ENCODE results near the gene ZFYVE1.
"Not testable (repeated sequence)": the region's sequence is repeated elsewhere in the genome, so short reads cannot be mapped to it uniquely, and the experiment has no call there.

ZFYVE1 gene

DNA sequence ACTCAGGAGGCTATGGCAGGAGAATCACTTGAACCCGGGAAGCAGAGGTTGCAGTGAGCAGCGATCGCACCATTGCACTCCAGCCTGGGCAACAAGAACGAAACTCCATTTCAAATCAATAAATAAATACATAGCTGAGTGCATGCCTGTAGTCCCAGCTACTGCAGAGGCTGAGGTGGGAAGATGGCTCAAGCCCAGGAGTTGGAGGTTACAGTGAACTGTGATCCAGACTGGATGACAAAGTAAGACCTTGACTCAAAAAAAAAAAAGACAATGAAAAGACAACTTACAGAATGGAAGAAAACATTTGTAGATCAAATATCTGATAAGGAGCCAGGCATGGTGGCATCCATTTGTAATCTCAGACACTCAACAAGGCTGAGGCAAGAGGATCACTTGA lies 27.6 kb downstream of the ZFYVE1 start:
- no peak for DNase-seq

DNA sequence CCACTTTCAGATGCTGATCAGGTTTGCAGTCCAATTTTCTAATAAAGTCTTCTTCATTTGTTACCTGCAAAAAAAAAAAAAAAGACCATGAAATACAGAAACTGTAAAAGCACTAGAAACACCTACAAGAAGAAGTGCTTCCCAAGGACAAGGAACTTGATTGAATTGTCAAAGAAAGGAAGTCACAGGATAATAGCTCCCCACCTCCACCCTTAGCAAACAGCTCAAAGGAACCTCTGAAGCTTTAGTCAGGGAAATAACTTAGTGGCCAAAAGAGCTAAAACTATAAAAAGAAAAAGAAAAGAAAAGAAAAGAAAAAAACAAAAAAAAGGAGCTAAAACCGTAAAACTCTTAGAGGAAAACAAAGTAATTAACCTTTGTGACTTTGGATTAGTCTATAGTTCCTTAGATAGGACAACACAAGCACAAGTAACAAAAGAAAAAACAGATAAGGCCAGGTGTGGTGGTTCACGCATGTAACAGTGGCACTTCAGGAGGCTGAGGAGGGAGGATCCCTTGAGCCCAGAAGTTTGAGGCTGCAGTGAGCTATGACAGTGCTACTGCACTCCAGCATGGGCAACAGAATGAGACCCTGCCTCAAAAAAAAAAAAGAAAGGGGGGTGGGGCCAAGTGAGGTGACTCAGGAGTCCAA lies 28.5 kb downstream of the ZFYVE1 start:
- no peak for DNase-seq

GRCh38 chr14:72996916-72997315 lies 30.0 kb downstream of the ZFYVE1 start:
- no peak for DNase-seq

DNA sequence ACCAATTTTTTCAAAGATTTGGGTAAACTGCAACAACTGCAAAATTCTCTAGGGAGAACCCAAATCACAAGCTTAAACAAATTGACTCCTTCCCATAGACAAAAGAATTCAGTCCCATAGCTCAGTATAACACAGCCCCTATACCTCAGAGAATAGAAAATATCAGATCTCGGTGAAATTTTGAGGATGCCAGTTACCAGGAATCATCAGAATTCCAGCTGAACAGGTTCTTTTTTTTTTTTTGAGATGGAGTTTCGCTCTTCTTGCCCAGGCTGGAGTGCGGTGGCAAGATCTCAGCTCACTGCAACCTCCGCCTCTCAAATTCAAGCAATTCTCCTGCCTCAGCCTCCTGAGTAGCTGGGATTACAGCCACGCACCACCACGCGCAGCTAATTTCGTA lies 36.7 kb downstream of the ZFYVE1 start:
- no peak for DNase-seq

GRCh38 chr14:72986857-72987256 lies 40.0 kb downstream of the ZFYVE1 start:
- DNase-seq: no peak

DNA sequence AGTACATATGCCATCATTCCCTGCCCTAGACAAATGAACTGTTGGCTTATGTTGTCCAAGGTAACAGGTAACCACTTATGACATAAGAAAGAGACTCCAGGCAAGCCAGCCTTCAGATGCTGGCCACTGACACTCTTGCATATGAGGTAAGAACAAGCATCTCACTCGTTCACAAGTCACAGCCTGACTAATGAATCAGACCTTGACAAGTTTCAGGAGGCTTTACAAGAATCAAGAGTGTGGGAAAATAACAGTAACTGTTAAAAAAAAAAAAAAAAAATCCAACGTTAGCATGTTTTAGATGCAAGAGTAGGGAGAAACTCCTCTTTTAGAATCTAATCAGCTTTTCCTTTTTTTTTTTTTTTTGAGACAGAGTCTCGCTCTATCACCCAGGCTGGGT lies 40.7 kb downstream of the ZFYVE1 start:
- DNase-seq: no peak

- DNase-seq: no peak
These were observed 44.7 kb downstream of the ZFYVE1 start for GRCh38 chr14:72982146-72982708.

DNA sequence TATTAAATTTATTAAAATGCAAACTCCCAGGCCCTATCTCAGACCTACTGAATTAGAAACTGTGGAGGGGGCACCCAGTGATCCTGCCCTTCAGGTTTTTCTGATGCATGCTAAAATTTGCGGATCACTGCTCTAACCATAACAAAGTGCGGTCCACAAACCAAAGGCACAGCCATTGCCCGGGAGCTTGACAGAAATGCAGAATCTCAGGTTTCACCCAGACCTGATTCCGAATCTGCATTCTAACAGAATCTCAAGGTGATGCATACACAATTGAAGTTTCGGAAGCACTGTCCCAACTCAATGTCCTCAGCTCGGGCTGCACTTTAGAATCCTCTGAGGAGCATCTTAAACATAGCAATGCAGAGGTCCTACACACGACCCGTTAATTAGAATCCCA lies 46.0 kb downstream of the ZFYVE1 start:
- DNase-seq: no peak

DNA sequence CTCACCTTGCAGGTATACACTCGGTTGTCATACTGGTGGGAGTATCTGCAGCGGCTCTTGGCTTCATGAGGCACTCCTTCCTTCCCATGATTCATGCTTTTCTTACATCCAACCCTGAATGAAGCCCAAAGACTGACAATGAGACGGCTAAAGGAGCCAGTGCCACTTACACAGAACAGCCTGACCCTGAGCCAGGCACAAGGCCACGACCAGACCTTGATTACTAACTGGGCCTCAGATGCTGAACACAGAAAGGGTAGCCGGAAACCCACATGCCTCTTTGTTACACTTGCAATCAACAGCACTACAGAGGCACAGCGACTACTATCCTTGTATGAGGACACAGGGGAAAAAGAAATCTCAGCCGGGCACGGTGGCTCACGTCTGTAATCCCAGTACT lies 48.0 kb downstream of the ZFYVE1 start:
- no peak for DNase-seq

GRCh38 chr14:72975770-72976169 lies 51.1 kb downstream of the ZFYVE1 start:
- DNase-seq: no peak

DNA sequence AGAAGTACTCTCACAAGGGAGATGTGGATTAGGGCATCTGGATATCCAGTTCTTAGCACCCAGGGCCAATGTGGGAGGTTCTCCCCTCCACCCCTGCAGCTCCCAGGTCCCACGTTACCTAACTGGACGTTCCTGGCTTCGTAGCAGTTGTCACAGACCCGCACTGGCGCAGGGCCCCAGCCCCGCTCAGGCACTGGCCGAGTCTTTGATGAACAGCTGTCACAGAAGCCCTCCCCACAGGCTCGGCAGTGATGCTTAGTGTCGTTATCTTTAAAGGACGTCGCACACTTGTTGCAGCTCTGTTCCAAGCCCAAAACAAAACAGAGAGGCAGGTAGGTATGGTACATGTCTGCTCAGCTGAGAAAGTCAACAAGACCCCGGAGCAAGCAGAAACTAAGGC lies 52.2 kb downstream of the ZFYVE1 start:
- no peak for DNase-seq

GRCh38 chr14:72970824-72971434 lies 56.0 kb downstream of the ZFYVE1 start:
- no peak for DNase-seq

GRCh38 chr14:72970058-72970630 lies 56.8 kb downstream of the ZFYVE1 start:
- DNase-seq: no peak

DNA sequence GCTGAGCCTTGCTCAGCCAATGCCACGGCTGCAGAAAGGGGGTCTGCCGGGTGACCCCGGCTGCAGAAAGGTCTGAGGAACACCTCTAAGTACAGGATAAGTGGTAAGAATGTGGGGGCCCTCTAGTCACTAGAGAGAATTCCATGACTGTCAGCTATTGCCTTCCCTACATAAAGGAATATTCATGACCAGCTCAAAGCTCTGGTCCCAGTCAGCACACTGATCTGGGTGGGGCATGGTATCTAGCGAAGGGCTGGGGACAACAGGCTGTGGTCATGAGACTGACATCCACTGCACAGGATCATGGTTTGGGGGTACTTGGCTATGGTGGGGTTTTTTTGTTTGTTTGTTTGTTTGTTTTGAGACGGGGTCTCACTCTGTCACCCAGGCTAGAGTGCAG lies 58.6 kb downstream of the ZFYVE1 start:
- no peak for DNase-seq

GRCh38 chr14:72966038-72966437 lies 60.9 kb downstream of the ZFYVE1 start:
- no peak for DNase-seq

GRCh38 chr14:72965249-72965648 lies 61.7 kb downstream of the ZFYVE1 start:
- DNase-seq: no peak

GRCh38 chr14:72962829-72963312 lies 64.0 kb downstream of the ZFYVE1 start:
- DNase-seq: no peak

DNA sequence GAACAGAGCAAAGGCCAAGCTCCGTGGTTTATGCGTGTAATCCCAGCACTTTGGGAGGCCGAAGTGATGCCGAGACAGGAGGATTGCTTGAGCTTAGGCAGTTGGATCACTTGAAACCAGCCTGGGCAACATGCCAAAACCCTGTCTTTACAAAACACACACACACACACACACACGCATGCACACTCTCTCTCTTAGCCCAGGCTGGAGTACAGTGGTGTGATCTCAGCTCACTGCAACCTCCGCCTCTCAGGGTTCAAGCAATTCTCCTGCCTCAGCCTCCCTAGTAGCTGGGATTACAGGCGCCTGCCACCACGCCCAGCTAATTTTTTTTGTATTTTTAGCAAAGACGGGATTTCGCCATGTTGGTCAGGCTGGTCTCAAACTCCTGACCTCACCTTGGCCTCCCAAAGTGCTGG lies 64.6 kb downstream of the ZFYVE1 start:
- not testable (repeated sequence) for DNase-seq

- DNase-seq: no peak
These were observed 65.1 kb downstream of the ZFYVE1 start for GRCh38 chr14:72961579-72962335.

DNA sequence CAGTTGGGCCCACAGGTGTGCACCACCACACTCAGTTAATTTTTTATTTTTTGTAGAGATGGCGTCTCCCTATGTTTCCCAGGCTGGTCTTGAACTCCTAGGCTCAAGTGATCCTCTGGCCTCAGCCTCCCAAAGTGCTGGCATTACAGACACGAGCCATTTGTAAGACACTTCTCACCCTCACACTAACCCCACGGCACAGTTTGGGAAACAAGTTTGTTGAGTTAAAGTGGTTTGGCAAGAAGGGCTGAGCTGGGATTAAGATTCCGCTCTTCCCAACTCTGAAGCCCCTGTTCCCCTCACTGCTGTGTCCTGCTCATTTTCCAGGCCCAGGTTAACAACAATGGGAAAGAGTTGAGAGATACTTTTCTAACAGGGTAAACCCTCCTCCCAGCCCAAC lies 65.9 kb downstream of the ZFYVE1 start:
- DNase-seq: not testable (repeated sequence)

GRCh38 chr14:72958548-72958947 lies 68.4 kb downstream of the ZFYVE1 start:
- DNase-seq: no peak

DNA sequence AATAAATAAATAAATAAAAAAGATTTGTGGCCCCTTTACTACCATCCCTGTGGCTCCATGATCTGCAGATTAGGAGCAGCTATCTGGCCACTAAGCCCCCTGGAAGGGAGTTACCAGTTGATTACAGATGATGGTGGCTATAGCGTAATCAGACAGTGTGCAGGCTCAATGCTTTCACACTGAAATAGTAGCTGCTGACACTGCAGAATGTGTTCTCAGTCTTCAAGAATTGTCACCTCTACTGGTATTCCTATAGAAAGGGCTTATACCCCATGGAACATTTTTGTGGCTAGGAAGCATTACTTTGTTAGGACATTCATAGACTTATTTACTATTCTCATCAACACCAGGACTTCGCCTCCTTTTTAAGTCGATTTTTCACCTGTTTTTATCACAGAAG lies 69.7 kb downstream of the ZFYVE1 start:
- DNase-seq: no peak

- not testable (repeated sequence) for DNase-seq
These were observed 70.2 kb downstream of the ZFYVE1 start for GRCh38 chr14:72956741-72957140.

All from NCI-H2171 (cell line).